K562 (cell line): ENCODE measurements around the gene C12orf42. TPM values are rescaled to one million over a fixed set of nuclear protein-coding genes. Genes with fewer than 3 reads are reported as not detected.

ENCODE experiments used
- ATAC-seq: fragments of 200-7000 bp; cut with Tn5 transposase; 3 replicates; pipeline ENCODE4 v1.9.1; 2020; ENCODE audit warnings: moderate library complexity
- BruUV-seq: library from RNA; stranded (reverse); fragments of 400-500 nt; replicated peaks from 2 replicates; lab custom pipeline; 2021; lab: Mats Ljungman, UMichigan
- CTCF ChIA-PET: fragments of 300-600 bp; formaldehyde crosslinking; extraction: SDS; loops from one replicate; lab custom pipeline; 2021; ENCODE audit warnings: low intra/inter-chr PET ratio; lab: Yijun Ruan, JAX
- POLR2A ChIA-PET: fragments of 300-600, 350-650 bp; sonication (Branson Sonifier 250); formaldehyde crosslinking; extraction: SDS; loops from one replicate; lab custom pipeline; 2021; ENCODE audit warnings: antibody characterized with exemption, inconsistent platforms; lab: Yijun Ruan, JAX
- DNase-seq, 4 experiments: peaks; one replicate each; pipeline versions ENCODE4 v3.0.0 to v3.0.0-alpha.2; 2011 to 2018; ENCODE audit warnings: low spot score in 3 of 4, mixed read lengths in 3 of 4; ENCODE audit errors: extremely low read depth in 1 of 4
- FAIRE-seq: peaks from 2 replicates; lab custom pipeline; 2011; peaks lifted over from hg19 to GRCh38; lab: Jason Lieb, UNC
- H2AFZ ChIP-seq: 2 replicates; pipeline ENCODE4 v1.6.0; 2011; ENCODE audit warnings: low read depth, low read length, control low read depth, inconsistent platforms
- H3K27ac ChIP-seq: fragments of 200-600 bp; 3 replicates; pipeline ENCODE4 v1.8.0; 2011; ENCODE audit warnings: low read depth, mild to moderate bottlenecking, control low read depth, inconsistent platforms, low read length, moderate library complexity, mixed read lengths; ENCODE audit errors: extremely low read depth
- H3K27me3 ChIP-seq, 2 experiments: fragments of 300-600 bp in 1 of 2; 2 replicates in 1 of 2; 3 replicates in 1 of 2; pipeline versions ENCODE4 v1.6.0 to v1.8.0; 2011; ENCODE audit warnings: inconsistent platforms in 2 of 2, low read length in 2 of 2, mild to moderate bottlenecking in 1 of 2, mixed read lengths in 1 of 2, moderate library complexity in 1 of 2; ENCODE audit not compliant: control insufficient read depth in 2 of 2, insufficient read depth in 2 of 2
- H3K36me3 ChIP-seq: fragments of 300-600 bp; 3 replicates; pipeline ENCODE4 v1.8.0; 2011; ENCODE audit warnings: mild to moderate bottlenecking, low read length, inconsistent platforms; ENCODE audit not compliant: control insufficient read depth, insufficient read depth
- H3K4me1 ChIP-seq, 2 experiments: fragments of 200-600 bp in 1 of 2; replicated peaks in 1 of 2; 2 replicates in 1 of 2; 3 replicates in 1 of 2; pipeline versions ENCODE4 v1.5.1 to v1.8.0; 2011; ENCODE audit warnings: inconsistent platforms in 2 of 2, low read length in 2 of 2, mild to moderate bottlenecking in 1 of 2, mixed read lengths in 1 of 2, moderate library complexity in 1 of 2; ENCODE audit not compliant: control insufficient read depth in 2 of 2, insufficient read depth in 2 of 2
- H3K4me2 ChIP-seq: 2 replicates; pipeline ENCODE4 v1.6.1; 2011; ENCODE audit warnings: low read length, control low read depth, inconsistent platforms, mixed read lengths; ENCODE audit not compliant: insufficient read depth
- H3K4me3 ChIP-seq: fragments of 200-600 bp; sonication (generic), shearing (Covaris generic); 2 replicates; pipeline ENCODE4 v1.5.1; 2016; ENCODE audit warnings: control low read depth, inconsistent platforms
- H3K79me2 ChIP-seq: fragments of 200-600 bp; 3 replicates; pipeline ENCODE4 v1.8.0; 2011; ENCODE audit warnings: low read length, inconsistent platforms; ENCODE audit not compliant: control insufficient read depth, insufficient read depth
- H3K9ac ChIP-seq, 2 experiments: 2 replicates each; pipeline versions ENCODE4 v1.6.0 to v1.6.1; 2011; ENCODE audit warnings: low read depth in 2 of 2, low read length in 2 of 2, control low read depth in 1 of 2, inconsistent platforms in 1 of 2, mild to moderate bottlenecking in 1 of 2, mixed read lengths in 1 of 2; ENCODE audit not compliant: insufficient read depth in 1 of 2
- H3K9me1 ChIP-seq: one replicate; pipeline ENCODE4 v1.6.0; 2011; ENCODE audit warnings: inconsistent platforms, mild to moderate bottlenecking, low read length, moderate library complexity; ENCODE audit not compliant: control insufficient read depth, insufficient read depth
- H3K9me3 ChIP-seq: replicated peaks from 2 replicates; pipeline ENCODE4 v1.5.1; 2011; ENCODE audit warnings: low read depth, low read length, inconsistent platforms; ENCODE audit not compliant: control insufficient read depth, insufficient read depth
- H4K20me1 ChIP-seq: replicated peaks from 2 replicates; pipeline ENCODE4 v1.6.1; 2011; ENCODE audit warnings: low read length, inconsistent platforms, mixed read lengths; ENCODE audit not compliant: control insufficient read depth, insufficient read depth
- CEBPG ChIP-seq, 3 experiments: fragments of 200-800 bp in 1 of 3; sonication (Bioruptor generic) in 1 of 3; sonication (generic) in 1 of 3; formaldehyde crosslinking in 1 of 3; IDR thresholded peaks in 2 of 3; conservative IDR thresholded peaks in 1 of 3; 2 replicates each; pipeline versions ENCODE4 v1.6.1 to v1.8.0; 2016 to 2022; ENCODE audit warnings: missing compliant biosample characterization in 2 of 3, missing genetic modification characterization in 2 of 3, mild to moderate bottlenecking in 1 of 3, missing genetic modification reagents in 1 of 3
- POLR3G ChIP-seq: IDR thresholded peaks from 2 replicates; pipeline ENCODE4 v1.6.1; 2011; ENCODE audit not compliant: insufficient read length, insufficient replicate concordance; ENCODE audit errors: extremely low read depth
- RBM25 ChIP-seq: fragments of 200-400 bp; formaldehyde crosslinking; IDR thresholded peaks from 2 replicates; pipeline ENCODE4 v1.6.1; 2018; ENCODE audit warnings: low read length, low read depth, moderate library complexity; ENCODE audit not compliant: severe bottlenecking
- SIX5 ChIP-seq, 2 experiments: IDR thresholded peaks; 2 replicates each; pipeline ENCODE4 v1.6.1; 2011; ENCODE audit warnings: low read length in 2 of 2, borderline replicate concordance in 1 of 2, low read depth in 1 of 2, mild to moderate bottlenecking in 1 of 2, moderate library complexity in 1 of 2; ENCODE audit not compliant: insufficient read depth in 1 of 2
- SUPT5H ChIP-seq: fragments of 450-650 bp; IDR thresholded peaks from 2 replicates; pipeline ENCODE4 v1.6.1; 2016
- ZNF232 ChIP-seq: sonication (generic); formaldehyde crosslinking; IDR thresholded peaks from 2 replicates; pipeline ENCODE4 v1.8.0; 2022; ENCODE audit warnings: mild to moderate bottlenecking, missing genetic modification reagents
- ZNF561 ChIP-seq: fragments of 450-650 bp; formaldehyde crosslinking; conservative IDR thresholded peaks from 2 replicates; pipeline ENCODE4 v1.4.0; 2020; ENCODE audit warnings: mild to moderate bottlenecking, moderate library complexity
- WGBS: fragments of 100-300 bp; shearing (Covaris generic); methylation state at CpG from one replicate; pipeline ENCODE4 v1.1.6; 2016; ENCODE audit warnings: low coverage, mixed read lengths; ENCODE audit not compliant: insufficient coverage; ENCODE audit errors: missing lambda C conversion rate; 5-methylcytosine and 5-hydroxymethylcytosine counted together
- in situ Hi-C: fragments of 300-500 bp; cut with MboI; formaldehyde crosslinking; loops from 4 replicates; pipeline ENCODE4 v1.15.0; 2018; ENCODE audit warnings: inconsistent platforms, mixed read lengths
- intact Hi-C: fragments of 100-400 bp; cut with micrococcal nuclease; formaldehyde crosslinking; loops from 2 replicates; pipeline ENCODE4 v1.14.2; 2022
- polyA plus RNA-seq, 8 experiments: library from polyadenylated mRNA; depleted of rRNA in 4 of 8; stranded (reverse) in 5 of 8; unstranded in 3 of 8; fragments of >200 nt; fragmentation: Nextera tagmentation in 2 of 8; fragmentation: Illumina TruSeq in 1 of 8; extraction: Ambion mirVana in 2 of 8; extraction: Trizol in 1 of 8; gene quantifications; 2 replicates each; pipeline versions ENCODE4 v1.2.1 to v1.2.3, GENCODE V29; 2011 to 2014; ENCODE audit warnings: inconsistent platforms in 1 of 8, missing spikeins in 1 of 8
- total RNA-seq, 7 experiments: library from RNA; depleted of rRNA in 6 of 7; stranded (reverse); fragments of >200 nt in 6 of 7; fragmentation: Illumina TruSeq in 2 of 7; extraction: Trizol in 2 of 7; gene quantifications; 2 replicates each; pipeline versions ENCODE4 v1.2.1 to v1.2.3, GENCODE V29; 2011 to 2021; ENCODE audit warnings: low replicate concordance in 1 of 7
- TF ChIP-seq, protein P1 (sequence below): sonication (generic); formaldehyde crosslinking; IDR thresholded peaks from 2 replicates; pipeline ENCODE4 v1.4.0; 2020; ENCODE audit warnings: mild to moderate bottlenecking, missing genetic modification reagents
- TF ChIP-seq, protein P2 (sequence below): sonication (generic); formaldehyde crosslinking; IDR thresholded peaks from 2 replicates; pipeline ENCODE4 v1.8.0; 2022; ENCODE audit warnings: mild to moderate bottlenecking, missing genetic modification reagents
- TF ChIP-seq, protein P3 (sequence below): fragments of 250-450 bp; sonication (Bioruptor Pico); IDR thresholded peaks from 2 replicates; pipeline ENCODE4 v1.6.1; 2021; ENCODE audit warnings: mild to moderate bottlenecking

Gene C12orf42
- total and polyA plus RNA-seq, 9 of the 15 experiments (the other 6 are each of a cell fraction or from before 2014, with no cell fraction given) = not detected

DNA sequence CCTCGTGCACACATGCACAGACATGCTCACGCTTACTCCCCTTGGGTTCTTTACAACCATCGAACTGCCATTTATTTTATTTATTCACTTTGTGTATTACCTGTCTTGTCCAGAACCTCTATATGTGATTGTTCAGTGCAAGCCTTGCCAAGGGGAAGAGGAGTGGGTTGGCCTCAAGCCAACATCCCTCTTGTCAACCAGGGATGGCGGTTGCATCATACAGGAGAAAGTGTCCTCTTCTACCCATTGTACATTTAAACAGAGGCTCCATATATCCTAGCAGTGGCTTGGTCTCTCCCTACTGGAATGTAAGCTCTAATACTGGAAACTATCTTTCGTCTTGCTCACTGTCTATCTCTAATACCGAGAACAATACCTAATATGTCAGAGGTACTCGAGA lies 108.4 kb downstream of the C12orf42 start:
- no peak overlapping the region for H3K4me2 ChIP-seq
- BruUV-seq = no TSS peak

DNA sequence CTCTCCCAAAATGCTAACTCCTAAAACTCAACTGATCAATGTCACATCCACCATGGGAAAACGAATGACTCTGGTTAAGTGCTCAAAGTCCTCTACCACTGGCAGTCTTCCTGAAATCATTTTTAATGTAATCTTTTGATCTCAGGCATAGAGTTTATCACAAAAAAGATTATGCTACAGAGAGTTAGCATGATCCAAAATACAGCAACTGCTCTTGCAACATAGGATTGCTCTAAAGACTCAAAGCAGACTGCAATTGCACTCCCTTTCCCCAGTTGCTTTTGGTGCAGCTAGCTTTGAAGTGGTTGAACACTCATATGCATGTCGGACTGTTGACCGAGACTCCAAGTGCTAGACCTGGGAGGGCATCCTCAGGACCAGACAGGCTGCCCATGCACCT lies 109.3 kb downstream of the C12orf42 start:
- DNase-seq (no peak), FAIRE-seq (no peak), ATAC-seq (no peak)
- H3K4me2 ChIP-seq = no peak overlapping the region
- no peaks in the 10 kb centered on the region for H3K4me1 ChIP-seq
- H3K79me2 ChIP-seq = no peaks in the 10 kb centered on the region
- H3K27me3 ChIP-seq = no peaks in the 10 kb centered on the region
- no peaks in the 10 kb centered on the region for H3K9me1 ChIP-seq
- H3K27ac ChIP-seq = no peak overlapping the region
- POLR2A ChIA-PET = no interaction called here
- H2AFZ ChIP-seq = no peak overlapping the region
- intact Hi-C loops = no loop called here
- H3K4me3 ChIP-seq = no peak overlapping the region
- no peaks in the 10 kb centered on the region for H3K36me3 ChIP-seq
- H4K20me1 ChIP-seq = no peaks in the 10 kb centered on the region
- H3K9ac ChIP-seq = no peak overlapping the region
- no peaks in the 10 kb centered on the region for H3K9me3 ChIP-seq
- in situ Hi-C loops = no loop called here
- BruUV-seq = no TSS peak
- whole genome bisulfite sequencing = 0% methylated on average over 3 of the region's 3 CpGs
- CTCF ChIA-PET = no interaction called here
- TF ChIP-seq, protein P1, sequence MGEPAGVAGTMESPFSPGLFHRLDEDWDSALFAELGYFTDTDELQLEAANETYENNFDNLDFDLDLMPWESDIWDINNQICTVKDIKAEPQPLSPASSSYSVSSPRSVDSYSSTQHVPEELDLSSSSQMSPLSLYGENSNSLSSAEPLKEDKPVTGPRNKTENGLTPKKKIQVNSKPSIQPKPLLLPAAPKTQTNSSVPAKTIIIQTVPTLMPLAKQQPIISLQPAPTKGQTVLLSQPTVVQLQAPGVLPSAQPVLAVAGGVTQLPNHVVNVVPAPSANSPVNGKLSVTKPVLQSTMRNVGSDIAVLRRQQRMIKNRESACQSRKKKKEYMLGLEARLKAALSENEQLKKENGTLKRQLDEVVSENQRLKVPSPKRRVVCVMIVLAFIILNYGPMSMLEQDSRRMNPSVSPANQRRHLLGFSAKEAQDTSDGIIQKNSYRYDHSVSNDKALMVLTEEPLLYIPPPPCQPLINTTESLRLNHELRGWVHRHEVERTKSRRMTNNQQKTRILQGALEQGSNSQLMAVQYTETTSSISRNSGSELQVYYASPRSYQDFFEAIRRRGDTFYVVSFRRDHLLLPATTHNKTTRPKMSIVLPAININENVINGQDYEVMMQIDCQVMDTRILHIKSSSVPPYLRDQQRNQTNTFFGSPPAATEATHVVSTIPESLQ = no peak
- TF ChIP-seq POLR3G = no peak
- no peak for TF ChIP-seq RBM25
- TF ChIP-seq SUPT5H = no peak
- no peak for TF ChIP-seq ZNF232 (CRISPR knock-in tag)
- TF ChIP-seq, protein P2, sequence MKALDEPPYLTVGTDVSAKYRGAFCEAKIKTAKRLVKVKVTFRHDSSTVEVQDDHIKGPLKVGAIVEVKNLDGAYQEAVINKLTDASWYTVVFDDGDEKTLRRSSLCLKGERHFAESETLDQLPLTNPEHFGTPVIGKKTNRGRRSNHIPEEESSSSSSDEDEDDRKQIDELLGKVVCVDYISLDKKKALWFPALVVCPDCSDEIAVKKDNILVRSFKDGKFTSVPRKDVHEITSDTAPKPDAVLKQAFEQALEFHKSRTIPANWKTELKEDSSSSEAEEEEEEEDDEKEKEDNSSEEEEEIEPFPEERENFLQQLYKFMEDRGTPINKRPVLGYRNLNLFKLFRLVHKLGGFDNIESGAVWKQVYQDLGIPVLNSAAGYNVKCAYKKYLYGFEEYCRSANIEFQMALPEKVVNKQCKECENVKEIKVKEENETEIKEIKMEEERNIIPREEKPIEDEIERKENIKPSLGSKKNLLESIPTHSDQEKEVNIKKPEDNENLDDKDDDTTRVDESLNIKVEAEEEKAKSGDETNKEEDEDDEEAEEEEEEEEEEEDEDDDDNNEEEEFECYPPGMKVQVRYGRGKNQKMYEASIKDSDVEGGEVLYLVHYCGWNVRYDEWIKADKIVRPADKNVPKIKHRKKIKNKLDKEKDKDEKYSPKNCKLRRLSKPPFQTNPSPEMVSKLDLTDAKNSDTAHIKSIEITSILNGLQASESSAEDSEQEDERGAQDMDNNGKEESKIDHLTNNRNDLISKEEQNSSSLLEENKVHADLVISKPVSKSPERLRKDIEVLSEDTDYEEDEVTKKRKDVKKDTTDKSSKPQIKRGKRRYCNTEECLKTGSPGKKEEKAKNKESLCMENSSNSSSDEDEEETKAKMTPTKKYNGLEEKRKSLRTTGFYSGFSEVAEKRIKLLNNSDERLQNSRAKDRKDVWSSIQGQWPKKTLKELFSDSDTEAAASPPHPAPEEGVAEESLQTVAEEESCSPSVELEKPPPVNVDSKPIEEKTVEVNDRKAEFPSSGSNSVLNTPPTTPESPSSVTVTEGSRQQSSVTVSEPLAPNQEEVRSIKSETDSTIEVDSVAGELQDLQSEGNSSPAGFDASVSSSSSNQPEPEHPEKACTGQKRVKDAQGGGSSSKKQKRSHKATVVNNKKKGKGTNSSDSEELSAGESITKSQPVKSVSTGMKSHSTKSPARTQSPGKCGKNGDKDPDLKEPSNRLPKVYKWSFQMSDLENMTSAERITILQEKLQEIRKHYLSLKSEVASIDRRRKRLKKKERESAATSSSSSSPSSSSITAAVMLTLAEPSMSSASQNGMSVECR (CRISPR knock-in tag) = no peak
- TF ChIP-seq, protein P3, sequence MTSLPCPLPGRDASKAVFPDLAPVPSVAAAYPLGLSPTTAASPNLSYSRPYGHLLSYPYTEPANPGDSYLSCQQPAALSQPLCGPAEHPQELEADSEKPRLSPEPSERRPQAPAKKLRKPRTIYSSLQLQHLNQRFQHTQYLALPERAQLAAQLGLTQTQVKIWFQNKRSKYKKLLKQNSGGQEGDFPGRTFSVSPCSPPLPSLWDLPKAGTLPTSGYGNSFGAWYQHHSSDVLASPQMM (CRISPR knock-in tag) = no peak
- no peak for TF ChIP-seq ZNF561 (CRISPR knock-in tag)

More for the DNA sequence above, 108.4 kb downstream of the C12orf42 start:
- Histone ChIP-seq H3K9me1 (no peaks in the 10 kb centered on the region), H2AFZ (no peak overlapping the region), H3K9me3 (no peaks in the 10 kb centered on the region), H3K27me3 (no peaks in the 10 kb centered on the region), H3K4me1 (no peaks in the 10 kb centered on the region), H3K36me3 (no peaks in the 10 kb centered on the region), H3K27ac (no peak overlapping the region), H4K20me1 (no peaks in the 10 kb centered on the region), H3K4me3 (no peak overlapping the region), H3K79me2 (no peaks in the 10 kb centered on the region), H3K9ac (no peak overlapping the region)
- FAIRE-seq (no peak), ATAC-seq (no peak), DNase-seq (no peak)
- 0% methylated on average over 7 of the region's 7 CpGs for WGBS
- CTCF ChIA-PET = no interaction called here
- in situ Hi-C loops (no loop called here), intact Hi-C loops (no loop called here)
- TF ChIP-seq SIX5 (IDR thresholded peaks at IDR 0.05; ENCODE audit: borderline replicate concordance in 1 of 2, insufficient read depth in 1 of 2, low read depth in 1 of 2, low read length in 2 of 2) (no peak), CEBPG (CRISPR knock-in tag; IDR thresholded peaks at IDR 0.05) (no peak), CEBPG (tag; conservative IDR thresholded peaks at IDR 0.05 in 1 of 2, IDR thresholded peaks at IDR 0.05 in 1 of 2) (peak in 1 of 2 experiments; percentile 59; a peak in 2 of 4 replicates)
- POLR2A ChIA-PET = no interaction called here
